ENCODE results near the gene ZMYM1. TPM values are rescaled to one million over a fixed set of nuclear protein-coding genes. Genes with fewer than 3 reads are reported as not detected.

The ZMYM1 gene
- total RNA-seq, 1 experiment from 2014 or later, result 29.4 TPM

GRCh38 chr1:35046730-35047129 is 32.5 kb upstream of the ZMYM1 start:
- Mint-ChIP-seq H3K27me3 (ENCODE audit: low read depth) (peaks cover 7% of the 10 kb centered on the region), H3K27ac (no peak overlapping the region), H3K9me3 (no peaks in the 10 kb centered on the region; a peak in 1 of 5 replicates), H3K4me1 (peaks cover 2 to 3% of the 10 kb centered on the region in 2 experiments; a peak in 3 of 4 replicates), H3K36me3 (ENCODE audit: insufficient read depth in 1 of 3, low read depth in 3 of 3) (no peaks in the 10 kb centered on the region), H3K4me3 (no peak overlapping the region)
- Histone ChIP-seq H2AFZ (ENCODE audit: low read length) (no peak overlapping the region), H3K18ac (ENCODE audit: insufficient read length, low read depth, low read length) (no peak overlapping the region), H2BK15ac (ENCODE audit: low read depth, low read length) (no peak overlapping the region), H3T11ph (ENCODE audit: low read length) (no peak overlapping the region), H4K8ac (replicated peaks; ENCODE audit: insufficient read length, low read depth, low read length) (no peak overlapping the region), H3K79me1 (ENCODE audit: insufficient read depth, low read depth, low read length, poor library complexity, severe bottlenecking) (no peaks in the 10 kb centered on the region), H3K23me2 (ENCODE audit: insufficient read length, low read depth, low read length, poor library complexity, severe bottlenecking) (no peaks in the 10 kb centered on the region), H3K9ac (ENCODE audit: extremely low read depth, insufficient read length, low read length) (no peak overlapping the region), H3K14ac (ENCODE audit: insufficient read depth, low read length) (no peak overlapping the region), H2AK5ac (ENCODE audit: insufficient read length, low read length) (no peak overlapping the region), H3K9me3 (ENCODE audit: control insufficient read depth, low read depth, low read length) (no peaks in the 10 kb centered on the region), H4K20me1 (ENCODE audit: control insufficient read depth, insufficient read depth, insufficient read length) (no peaks in the 10 kb centered on the region), H3K4me1 (ENCODE audit: insufficient read depth, low read length) (no peaks in the 10 kb centered on the region), H3K4me2 (ENCODE audit: insufficient read depth, insufficient read length, low read length) (no peak overlapping the region), H2BK120ac (ENCODE audit: low read depth, low read length, poor library complexity, severe bottlenecking) (no peak overlapping the region), H2BK20ac (ENCODE audit: low read depth, low read length, poor library complexity, severe bottlenecking) (no peak overlapping the region), H2BK5ac (ENCODE audit: insufficient read length, low read length) (no peak overlapping the region), H4K5ac (ENCODE audit: insufficient read length, low read depth, low read length) (no peak overlapping the region), H3K4ac (ENCODE audit: low read depth, low read length) (no peak overlapping the region), H3K79me2 (ENCODE audit: insufficient read depth, low read length) (no peaks in the 10 kb centered on the region), H2BK12ac (ENCODE audit: insufficient read length, low read depth, low read length) (no peak overlapping the region), H4K91ac (ENCODE audit: insufficient read length, low read depth, low read length) (no peak overlapping the region), H3K23ac (ENCODE audit: insufficient read length, low read depth, low read length) (no peak overlapping the region), H3K56ac (ENCODE audit: insufficient read length, low read depth, low read length) (no peak overlapping the region), H3K27ac (ENCODE audit: insufficient read length, low read depth, low read length) (no peak overlapping the region), H3K27me3 (ENCODE audit: insufficient read depth, low read length) (no peaks in the 10 kb centered on the region)
- TF ChIP-seq CTCF (conservative IDR thresholded peaks at IDR 0.05), result no peak
- whole genome bisulfite sequencing (ENCODE audit: extremely low coverage, insufficient read length, low lambda C conversion rate), result no CpG with 5 or more reads among the region's 5 CpGs
- DNase-seq, result no peak
